Testis (tissue), 2 donors: Measurements from ENCODE around the gene NR1H3.

Experiments
- CTCF ChIP-seq, 3 experiments: fragments of 450-650 bp in 2 of 3; fragments of 200-600 bp in 1 of 3; sonication (generic) in 1 of 3; IDR thresholded peaks; one replicate each; pipeline ENCODE4 v1.5.1; 2016 to 2019; ENCODE audit warnings: antibody characterized with exemption in 3 of 3, mild to moderate bottlenecking in 2 of 3, moderate library complexity in 1 of 3
- POLR2A ChIP-seq: fragments of 450-650 bp; IDR thresholded peaks from one replicate; pipeline ENCODE4 v1.6.1; 2017; ENCODE audit warnings: antibody characterized with exemption, mild to moderate bottlenecking, moderate library complexity

- TF ChIP-seq CTCF (IDR thresholded peaks at IDR 0.05) (no peak), POLR2A (no peak)
Observed at GRCh38 chr11:47318166-47318565, 60.4 kb downstream of the NR1H3 start.
